ENCODE data around the gene TTLL11. TPM values are rescaled to one million over a fixed set of nuclear protein-coding genes. Genes with fewer than 3 reads are reported as not detected.

The TTLL11 gene
- total RNA-seq, 1 experiment from 2014 or later = 1.5 TPM

DNA sequence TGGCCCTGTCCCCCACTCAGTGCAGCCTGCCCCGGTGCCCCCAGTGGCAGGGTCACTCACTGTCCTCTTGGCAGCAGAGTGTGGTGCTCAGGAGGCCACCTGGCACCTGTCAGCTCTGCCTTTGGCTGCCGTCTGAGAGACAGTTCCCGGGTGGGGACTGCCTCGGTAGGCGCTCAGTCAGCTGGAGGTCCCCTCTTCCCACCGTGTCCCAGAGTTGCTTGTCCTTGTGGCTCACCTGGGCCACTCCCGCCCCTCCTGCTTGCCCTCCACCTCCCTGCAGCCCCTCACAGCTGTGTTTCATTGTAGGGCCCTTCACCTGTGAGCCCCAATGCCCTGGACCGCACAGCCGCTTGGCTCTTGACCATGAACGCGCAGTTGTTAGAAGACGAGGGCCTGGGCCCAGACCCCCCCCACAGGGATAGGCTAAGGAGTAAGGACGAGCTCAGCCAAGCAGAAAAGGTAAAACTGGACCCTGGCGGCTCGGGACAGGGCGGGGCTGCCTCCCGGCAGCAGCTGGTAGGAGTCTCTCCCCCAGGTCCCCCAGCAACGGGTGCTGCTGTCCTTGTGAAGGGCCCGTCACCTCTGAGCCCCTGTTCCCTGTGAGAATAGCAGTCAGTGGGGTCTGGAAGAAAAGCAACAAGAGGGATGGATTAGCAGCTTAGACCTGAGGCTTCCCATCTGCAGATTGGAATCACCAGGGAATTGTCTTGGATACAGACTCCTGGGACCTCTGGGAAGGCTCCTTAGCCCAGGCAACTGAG is 319.0 kb downstream of the TTLL11 start:
- Mint-ChIP-seq H3K9me3 (no peaks in the 10 kb centered on the region; a peak in 1 of 5 replicates), H3K27ac (no peak overlapping the region), H3K27me3 (ENCODE audit: low read depth) (no peaks in the 10 kb centered on the region), H3K4me1 (peaks cover under 1 to 4% of the 10 kb centered on the region in 2 experiments), H3K4me3 (no peak overlapping the region), H3K36me3 (ENCODE audit: insufficient read depth in 1 of 3, low read depth in 3 of 3) (peaks cover 30 to 71% (median 43%) of the 10 kb centered on the region in 3 experiments; a peak in 6 of 7 replicates)
- Histone ChIP-seq H2BK5ac (ENCODE audit: insufficient read length, low read length) (no peak overlapping the region), H3K9ac (ENCODE audit: extremely low read depth, insufficient read length, low read length) (no peak overlapping the region), H2AK5ac (ENCODE audit: insufficient read length, low read length) (no peak overlapping the region), H3K56ac (ENCODE audit: insufficient read length, low read depth, low read length) (no peak overlapping the region), H3K9me3 (ENCODE audit: control insufficient read depth, low read depth, low read length) (no peaks in the 10 kb centered on the region), H2BK20ac (ENCODE audit: low read depth, low read length, poor library complexity, severe bottlenecking) (no peak overlapping the region), H4K8ac (replicated peaks; ENCODE audit: insufficient read length, low read depth, low read length) (no peak overlapping the region), H3K23ac (ENCODE audit: insufficient read length, low read depth, low read length) (no peak overlapping the region), H4K5ac (ENCODE audit: insufficient read length, low read depth, low read length) (no peak overlapping the region), H3K27ac (ENCODE audit: insufficient read length, low read depth, low read length) (no peak overlapping the region), H4K91ac (ENCODE audit: insufficient read length, low read depth, low read length) (no peak overlapping the region), H2AFZ (ENCODE audit: low read length) (no peak overlapping the region), H3K79me1 (ENCODE audit: insufficient read depth, low read depth, low read length, poor library complexity, severe bottlenecking) (no peaks in the 10 kb centered on the region), H3K4me1 (ENCODE audit: insufficient read depth, low read length) (no peaks in the 10 kb centered on the region), H3K27me3 (ENCODE audit: insufficient read depth, low read length) (no peaks in the 10 kb centered on the region), H3T11ph (ENCODE audit: low read length) (no peak overlapping the region), H3K14ac (ENCODE audit: insufficient read depth, low read length) (no peak overlapping the region), H3K79me2 (ENCODE audit: insufficient read depth, low read length) (no peaks in the 10 kb centered on the region), H3K23me2 (ENCODE audit: insufficient read length, low read depth, low read length, poor library complexity, severe bottlenecking) (no peaks in the 10 kb centered on the region), H3K18ac (ENCODE audit: insufficient read length, low read depth, low read length) (no peak overlapping the region), H3K4ac (ENCODE audit: low read depth, low read length) (no peak overlapping the region), H2BK15ac (ENCODE audit: low read depth, low read length) (no peak overlapping the region), H4K20me1 (ENCODE audit: control insufficient read depth, insufficient read depth, insufficient read length) (no peaks in the 10 kb centered on the region), H2BK120ac (ENCODE audit: low read depth, low read length, poor library complexity, severe bottlenecking) (no peak overlapping the region), H3K4me2 (ENCODE audit: insufficient read depth, insufficient read length, low read length) (no peak overlapping the region), H2BK12ac (ENCODE audit: insufficient read length, low read depth, low read length) (no peak overlapping the region)
- no peak for DNase-seq
- WGBS (ENCODE audit: extremely low coverage, insufficient read length, low lambda C conversion rate) = no CpG with 5 or more reads among the region's 19 CpGs
- TF ChIP-seq, protein P1, sequence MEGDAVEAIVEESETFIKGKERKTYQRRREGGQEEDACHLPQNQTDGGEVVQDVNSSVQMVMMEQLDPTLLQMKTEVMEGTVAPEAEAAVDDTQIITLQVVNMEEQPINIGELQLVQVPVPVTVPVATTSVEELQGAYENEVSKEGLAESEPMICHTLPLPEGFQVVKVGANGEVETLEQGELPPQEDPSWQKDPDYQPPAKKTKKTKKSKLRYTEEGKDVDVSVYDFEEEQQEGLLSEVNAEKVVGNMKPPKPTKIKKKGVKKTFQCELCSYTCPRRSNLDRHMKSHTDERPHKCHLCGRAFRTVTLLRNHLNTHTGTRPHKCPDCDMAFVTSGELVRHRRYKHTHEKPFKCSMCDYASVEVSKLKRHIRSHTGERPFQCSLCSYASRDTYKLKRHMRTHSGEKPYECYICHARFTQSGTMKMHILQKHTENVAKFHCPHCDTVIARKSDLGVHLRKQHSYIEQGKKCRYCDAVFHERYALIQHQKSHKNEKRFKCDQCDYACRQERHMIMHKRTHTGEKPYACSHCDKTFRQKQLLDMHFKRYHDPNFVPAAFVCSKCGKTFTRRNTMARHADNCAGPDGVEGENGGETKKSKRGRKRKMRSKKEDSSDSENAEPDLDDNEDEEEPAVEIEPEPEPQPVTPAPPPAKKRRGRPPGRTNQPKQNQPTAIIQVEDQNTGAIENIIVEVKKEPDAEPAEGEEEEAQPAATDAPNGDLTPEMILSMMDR (conservative IDR thresholded peaks at IDR 0.05) = no peak

Data from H9 (cell line).